K562 (cell line): ENCODE data around the gene SLC25A21. TPM values are rescaled to one million over a fixed set of nuclear protein-coding genes. Genes with fewer than 3 reads are reported as not detected.

Experiments
- ATAC-seq: fragments of 200-7000 bp; cut with Tn5 transposase; 3 replicates; pipeline ENCODE4 v1.9.1; 2020; ENCODE audit warnings: moderate library complexity
- BruUV-seq: library from RNA; stranded (reverse); fragments of 400-500 nt; replicated peaks from 2 replicates; lab custom pipeline; 2021; lab: Mats Ljungman, UMichigan
- CTCF ChIA-PET: fragments of 300-600 bp; formaldehyde crosslinking; extraction: SDS; loops from one replicate; lab custom pipeline; 2021; ENCODE audit warnings: low intra/inter-chr PET ratio; lab: Yijun Ruan, JAX
- POLR2A ChIA-PET: fragments of 300-600, 350-650 bp; sonication (Branson Sonifier 250); formaldehyde crosslinking; extraction: SDS; loops from one replicate; lab custom pipeline; 2021; ENCODE audit warnings: antibody characterized with exemption, inconsistent platforms; lab: Yijun Ruan, JAX
- DNase-seq, 4 experiments: peaks; one replicate each; pipeline versions ENCODE4 v3.0.0 to v3.0.0-alpha.2; 2011 to 2018; ENCODE audit warnings: low spot score in 3 of 4, mixed read lengths in 3 of 4; ENCODE audit errors: extremely low read depth in 1 of 4
- FAIRE-seq: peaks from 2 replicates; lab custom pipeline; 2011; peaks lifted over from hg19 to GRCh38; lab: Jason Lieb, UNC
- H2AFZ ChIP-seq: 2 replicates; pipeline ENCODE4 v1.6.0; 2011; ENCODE audit warnings: low read depth, low read length, control low read depth, inconsistent platforms
- H3K27ac ChIP-seq: fragments of 200-600 bp; 3 replicates; pipeline ENCODE4 v1.8.0; 2011; ENCODE audit warnings: low read depth, mild to moderate bottlenecking, control low read depth, inconsistent platforms, low read length, moderate library complexity, mixed read lengths; ENCODE audit errors: extremely low read depth
- H3K27me3 ChIP-seq, 2 experiments: fragments of 300-600 bp in 1 of 2; 2 replicates in 1 of 2; 3 replicates in 1 of 2; pipeline versions ENCODE4 v1.6.0 to v1.8.0; 2011; ENCODE audit warnings: inconsistent platforms in 2 of 2, low read length in 2 of 2, mild to moderate bottlenecking in 1 of 2, mixed read lengths in 1 of 2, moderate library complexity in 1 of 2; ENCODE audit not compliant: control insufficient read depth in 2 of 2, insufficient read depth in 2 of 2
- H3K36me3 ChIP-seq: fragments of 300-600 bp; 3 replicates; pipeline ENCODE4 v1.8.0; 2011; ENCODE audit warnings: mild to moderate bottlenecking, low read length, inconsistent platforms; ENCODE audit not compliant: control insufficient read depth, insufficient read depth
- H3K4me1 ChIP-seq, 2 experiments: fragments of 200-600 bp in 1 of 2; replicated peaks in 1 of 2; 2 replicates in 1 of 2; 3 replicates in 1 of 2; pipeline versions ENCODE4 v1.5.1 to v1.8.0; 2011; ENCODE audit warnings: inconsistent platforms in 2 of 2, low read length in 2 of 2, mild to moderate bottlenecking in 1 of 2, mixed read lengths in 1 of 2, moderate library complexity in 1 of 2; ENCODE audit not compliant: control insufficient read depth in 2 of 2, insufficient read depth in 2 of 2
- H3K4me2 ChIP-seq: 2 replicates; pipeline ENCODE4 v1.6.1; 2011; ENCODE audit warnings: low read length, control low read depth, inconsistent platforms, mixed read lengths; ENCODE audit not compliant: insufficient read depth
- H3K4me3 ChIP-seq: fragments of 200-600 bp; sonication (generic), shearing (Covaris generic); 2 replicates; pipeline ENCODE4 v1.5.1; 2016; ENCODE audit warnings: control low read depth, inconsistent platforms
- H3K79me2 ChIP-seq: fragments of 200-600 bp; 3 replicates; pipeline ENCODE4 v1.8.0; 2011; ENCODE audit warnings: low read length, inconsistent platforms; ENCODE audit not compliant: control insufficient read depth, insufficient read depth
- H3K9ac ChIP-seq, 2 experiments: 2 replicates each; pipeline versions ENCODE4 v1.6.0 to v1.6.1; 2011; ENCODE audit warnings: low read depth in 2 of 2, low read length in 2 of 2, control low read depth in 1 of 2, inconsistent platforms in 1 of 2, mild to moderate bottlenecking in 1 of 2, mixed read lengths in 1 of 2; ENCODE audit not compliant: insufficient read depth in 1 of 2
- H3K9me1 ChIP-seq: one replicate; pipeline ENCODE4 v1.6.0; 2011; ENCODE audit warnings: inconsistent platforms, mild to moderate bottlenecking, low read length, moderate library complexity; ENCODE audit not compliant: control insufficient read depth, insufficient read depth
- H3K9me3 ChIP-seq: replicated peaks from 2 replicates; pipeline ENCODE4 v1.5.1; 2011; ENCODE audit warnings: low read depth, low read length, inconsistent platforms; ENCODE audit not compliant: control insufficient read depth, insufficient read depth
- H4K20me1 ChIP-seq: replicated peaks from 2 replicates; pipeline ENCODE4 v1.6.1; 2011; ENCODE audit warnings: low read length, inconsistent platforms, mixed read lengths; ENCODE audit not compliant: control insufficient read depth, insufficient read depth
- BACH1 ChIP-seq: fragments of 200-800 bp; sonication (Bioruptor generic); IDR thresholded peaks from 2 replicates; pipeline ENCODE4 v1.6.1; 2016; ENCODE audit warnings: missing genetic modification characterization, missing compliant biosample characterization
- ZEB2 ChIP-seq: fragments of 450-650 bp; IDR thresholded peaks from 2 replicates; pipeline ENCODE4 v1.6.1; 2016
- ZNF398 ChIP-seq: fragments of 250-450 bp; sonication (Bioruptor Pico); IDR thresholded peaks from 2 replicates; pipeline ENCODE4 v1.8.0; 2021; ENCODE audit warnings: moderate library complexity, mild to moderate bottlenecking, inconsistent platforms
- ZNF785 ChIP-seq: fragments of 250-450 bp; sonication (Bioruptor Pico); IDR thresholded peaks from 2 replicates; pipeline ENCODE4 v1.4.0; 2020; ENCODE audit warnings: mild to moderate bottlenecking
- WGBS: fragments of 100-300 bp; shearing (Covaris generic); methylation state at CpG from one replicate; pipeline ENCODE4 v1.1.6; 2016; ENCODE audit warnings: low coverage, mixed read lengths; ENCODE audit not compliant: insufficient coverage; ENCODE audit errors: missing lambda C conversion rate; 5-methylcytosine and 5-hydroxymethylcytosine counted together
- in situ Hi-C: fragments of 300-500 bp; cut with MboI; formaldehyde crosslinking; loops from 4 replicates; pipeline ENCODE4 v1.15.0; 2018; ENCODE audit warnings: inconsistent platforms, mixed read lengths
- intact Hi-C: fragments of 100-400 bp; cut with micrococcal nuclease; formaldehyde crosslinking; loops from 2 replicates; pipeline ENCODE4 v1.14.2; 2022
- polyA plus RNA-seq, 8 experiments: library from polyadenylated mRNA; depleted of rRNA in 4 of 8; stranded (reverse) in 5 of 8; unstranded in 3 of 8; fragments of >200 nt; fragmentation: Nextera tagmentation in 2 of 8; fragmentation: Illumina TruSeq in 1 of 8; extraction: Ambion mirVana in 2 of 8; extraction: Trizol in 1 of 8; gene quantifications; 2 replicates each; pipeline versions ENCODE4 v1.2.1 to v1.2.3, GENCODE V29; 2011 to 2014; ENCODE audit warnings: inconsistent platforms in 1 of 8, missing spikeins in 1 of 8
- total RNA-seq, 7 experiments: library from RNA; depleted of rRNA in 6 of 7; stranded (reverse); fragments of >200 nt in 6 of 7; fragmentation: Illumina TruSeq in 2 of 7; extraction: Trizol in 2 of 7; gene quantifications; 2 replicates each; pipeline versions ENCODE4 v1.2.1 to v1.2.3, GENCODE V29; 2011 to 2021; ENCODE audit warnings: low replicate concordance in 1 of 7

SLC25A21 gene
- total and polyA plus RNA-seq, 9 of the 15 experiments (the other 6 are each of a cell fraction or from before 2014, with no cell fraction given): 15.2 to 46.7 (median 28.7) TPM

GRCh38 chr14:36998686-36999085, 173.7 kb downstream of the SLC25A21 start:
- ChIA-PET POLR2A (no interaction called here), CTCF (no interaction called here)
- FAIRE-seq (no peak), DNase-seq (no peak)
- WGBS: 8% methylated on average over 1 of the region's 1 CpG
- Histone ChIP-seq H3K4me3 (no peak overlapping the region), H3K27me3 (no peaks in the 10 kb centered on the region), H3K9me3 (no peaks in the 10 kb centered on the region), H3K9ac (no peak overlapping the region), H3K79me2 (peaks cover 3% of the 10 kb centered on the region; the same call in 2 of the 3 replicates), H3K4me1 (peaks cover 0 to 14% of the 10 kb centered on the region in 2 experiments; a peak in 3 of 5 replicates), H3K9me1 (no peaks in the 10 kb centered on the region), H2AFZ (no peak overlapping the region), H3K36me3 (no peaks in the 10 kb centered on the region), H4K20me1 (0 out of 2 replicates have a peak, but pooled peaks cover 4% of the 10 kb centered on the region), H3K4me2 (no peak overlapping the region), H3K27ac (no peak overlapping the region)
- intact Hi-C loops: no loop called here
- no TSS peak for BruUV-seq
- in situ Hi-C loops: no loop called here
- TF ChIP-seq BACH1 (tag) (no peak), ZNF785 (CRISPR knock-in tag) (no peak), ZEB2 (no peak), ZNF398 (CRISPR knock-in tag) (no peak)
- TF ChIP-seq, all 486 proteins: peak for 0
- no peak for ATAC-seq
